Activated CD8-positive, alpha-beta memory T cell treated with anti-CD3 and anti-CD28 coated beads, Interleukin-2, amount 10 ng/mL, durations not matched to agents 7 days and 5 days (primary cell): ENCODE results near the gene TSPAN31. TPM values are rescaled to one million over a fixed set of nuclear protein-coding genes. Genes with fewer than 3 reads are reported as not detected.

Experiments
- ATAC-seq: fragments of 150-1000 bp; cut with Tn5 transposase; one replicate; pipeline ENCODE4 v1.10.0; 2021; ENCODE audit warnings: moderate library complexity
- CTCF ChIA-PET: fragments of 350-600 bp; sonication (Branson Sonifier 250); formaldehyde crosslinking; loops from one replicate; lab custom pipeline; 2021; ENCODE audit warnings: antibody characterized with exemption; lab: Charles Lee
- DNase-seq: peaks from one replicate; pipeline ENCODE4 v3.0.0-alpha.2; 2020
- H3K27ac Mint-ChIP-seq: one replicate; pipeline ENCODE4 v1.8.0; 2021; ENCODE audit warnings: mild to moderate bottlenecking, mixed read lengths
- H3K27me3 Mint-ChIP-seq: one replicate; pipeline ENCODE4 v1.8.0; 2021; ENCODE audit warnings: mixed read lengths
- H3K36me3 Mint-ChIP-seq: one replicate; pipeline ENCODE4 v1.8.0; 2021; ENCODE audit warnings: mild to moderate bottlenecking, mixed read lengths
- H3K4me1 Mint-ChIP-seq: one replicate; pipeline ENCODE4 v1.8.0; 2021; ENCODE audit warnings: mixed read lengths
- H3K4me3 Mint-ChIP-seq: one replicate; pipeline ENCODE4 v1.8.0; 2021; ENCODE audit warnings: mild to moderate bottlenecking, moderate library complexity, mixed read lengths
- H3K9me3 Mint-ChIP-seq: one replicate; pipeline ENCODE4 v1.8.0; 2022; ENCODE audit warnings: low read depth, mixed read lengths
- total RNA-seq, 2 experiments: library from RNA; stranded (reverse); gene quantifications; one replicate each; pipeline ENCODE4 v1.2.3, GENCODE V29; 2021

The TSPAN31 gene
- total RNA-seq, 2 experiments from 2014 or later, result 10.0 to 19.4 TPM

DNA sequence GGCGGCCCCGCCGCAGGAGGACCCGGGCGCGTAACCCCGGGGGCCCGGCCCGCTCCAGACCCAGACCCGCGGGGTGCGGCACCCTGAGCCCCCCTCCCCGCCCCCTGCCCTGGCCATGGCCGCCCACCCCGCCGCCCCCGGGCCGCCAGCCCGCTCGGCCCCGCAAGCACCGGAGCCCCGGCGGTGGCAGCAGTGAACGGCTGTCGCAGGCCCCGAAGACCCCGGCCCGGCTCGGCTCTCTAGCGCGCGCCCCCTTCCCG, 10.3 kb downstream of the TSPAN31 start:
- ATAC-seq, result no peak
- H3K27ac Mint-ChIP-seq, result no peak overlapping the region
- no peaks in the 10 kb centered on the region for H3K27me3 Mint-ChIP-seq
- H3K9me3 Mint-ChIP-seq, result no peaks in the 10 kb centered on the region
- H3K4me1 Mint-ChIP-seq, result peaks cover 55% of the 10 kb centered on the region
- CTCF ChIA-PET, result interaction anchor here (1.5 to 3.5 kb wide), 4 partner anchors 8 to 149 kb away, joined by 5 to 48 read pairs (median 24); partner anchors contain the start of gene CYP27B1
- H3K4me3 Mint-ChIP-seq, result no peak overlapping the region
- H3K36me3 Mint-ChIP-seq, result peaks cover 24% of the 10 kb centered on the region
- DNase-seq, result no peak

DNA sequence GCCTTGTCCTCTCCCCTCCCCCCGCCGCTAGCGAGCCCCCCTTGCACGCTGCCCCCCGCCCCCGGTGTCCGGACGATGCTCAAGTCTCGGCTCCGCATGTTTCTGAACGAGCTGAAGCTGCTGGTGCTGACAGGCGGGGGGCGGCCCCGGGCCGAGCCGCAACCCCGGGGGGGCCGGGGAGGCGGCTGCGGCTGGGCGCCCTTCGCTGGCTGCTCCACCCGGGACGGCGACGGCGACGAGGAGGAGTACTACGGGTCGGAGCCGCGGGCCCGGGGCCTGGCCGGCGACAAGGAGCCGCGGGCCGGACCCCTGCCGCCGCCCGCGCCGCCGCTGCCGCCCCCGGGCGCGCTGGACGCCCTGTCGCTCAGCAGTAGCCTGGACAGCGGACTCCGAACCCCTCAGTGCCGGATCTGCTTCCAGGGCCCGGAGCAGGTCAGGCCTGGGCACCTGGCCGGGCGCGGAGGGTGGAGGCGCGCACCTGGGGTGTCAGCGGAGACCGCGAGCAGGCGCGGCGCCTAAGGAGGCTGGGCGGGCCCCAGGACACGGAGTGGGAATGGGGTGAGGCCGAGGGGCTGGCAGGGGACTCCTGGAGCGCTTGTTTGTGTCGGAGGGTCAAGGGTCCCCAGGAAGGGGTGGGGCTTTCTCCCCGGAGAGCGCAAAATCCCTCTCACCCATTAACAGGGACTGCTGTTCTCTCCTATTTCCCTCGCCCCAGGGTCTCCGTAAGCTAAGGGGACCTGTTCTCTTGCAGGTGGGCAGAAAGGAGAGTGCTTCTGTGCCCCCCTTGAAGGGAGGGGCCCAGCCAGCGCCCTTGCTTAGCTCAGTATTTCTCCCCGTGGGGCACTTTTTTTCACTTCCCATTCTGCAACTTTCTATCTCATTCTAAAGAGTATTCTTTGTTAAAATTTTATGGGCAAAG, 10.9 kb downstream of the TSPAN31 start:
- DNase-seq, result no peak
- Mint-ChIP-seq H3K4me3 (peak overlapping the region; percentile 71), H3K27ac (peak overlapping the region; percentile 75), H3K9me3 (no peaks in the 10 kb centered on the region), H3K27me3 (no peaks in the 10 kb centered on the region), H3K4me1 (peaks cover 50% of the 10 kb centered on the region), H3K36me3 (peaks cover 18% of the 10 kb centered on the region)
- no peak for ATAC-seq
- CTCF ChIA-PET, result interaction anchor here (1.0 to 3.5 kb wide), 21 partner anchors 7 to 326 kb away, joined by 3 to 48 read pairs (median 6); partner anchors contain the start of genes CYP27B1, EEF1AKMT3, GLI1 and METTL1

- Mint-ChIP-seq H3K9me3 (no peaks in the 10 kb centered on the region), H3K36me3 (peaks cover 14% of the 10 kb centered on the region), H3K4me1 (peaks cover 41% of the 10 kb centered on the region), H3K27ac (peak overlapping the region; percentile 75), H3K27me3 (no peaks in the 10 kb centered on the region), H3K4me3 (peak overlapping the region; percentile 71)
- peak; percentile 25 for ATAC-seq
- DNase-seq, result peak; percentile 81
- CTCF ChIA-PET, result interaction anchor here (0.6 to 3.5 kb wide), 32 partner anchors 8 to 327 kb away, joined by 3 to 48 read pairs (median 5); partner anchors contain the start of genes CYP27B1, EEF1AKMT3, GLI1 and METTL1
These were observed 11.8 kb downstream of the TSPAN31 start for GRCh38 chr12:57756406-57757341.

DNA sequence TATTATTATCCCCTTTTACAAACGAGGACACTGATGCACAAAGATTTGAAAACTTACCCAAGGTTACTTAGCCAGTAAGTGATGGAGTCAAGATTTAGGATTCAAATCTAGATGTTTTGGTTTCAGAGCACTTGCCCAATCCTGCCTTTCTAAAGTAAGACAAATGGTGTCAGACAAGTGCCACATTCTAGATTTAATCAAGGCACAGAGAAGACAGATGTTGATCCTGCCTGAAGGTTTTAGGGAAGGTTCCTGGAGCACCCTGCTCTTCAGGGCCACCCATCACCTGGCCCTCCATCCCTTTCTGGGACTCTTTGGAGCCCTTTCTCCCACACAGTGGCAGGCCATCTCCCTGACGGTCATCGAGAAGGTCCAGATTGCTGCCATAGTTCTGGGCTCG, 12.9 kb downstream of the TSPAN31 start:
- no peak overlapping the region for H3K27ac Mint-ChIP-seq
- ATAC-seq (no peak), DNase-seq (no peak)
- H3K4me1 Mint-ChIP-seq, result peaks cover 35% of the 10 kb centered on the region
- peaks cover 17% of the 10 kb centered on the region for H3K36me3 Mint-ChIP-seq
- CTCF ChIA-PET, result interaction anchor here (1.2 to 2.9 kb wide), 5 partner anchors 9 to 45 kb away, joined by 3 to 48 read pairs (median 17); partner anchors contain the start of genes CYP27B1 and TSPAN31
- no peak overlapping the region for H3K4me3 Mint-ChIP-seq
- H3K9me3 Mint-ChIP-seq, result no peaks in the 10 kb centered on the region
- no peaks in the 10 kb centered on the region for H3K27me3 Mint-ChIP-seq

GRCh38 chr12:57758552-57759359, 13.9 kb downstream of the TSPAN31 start:
- CTCF ChIA-PET, result interaction anchor here (0.8 to 2.2 kb wide), 14 partner anchors 9 to 175 kb away, joined by 3 to 11 read pairs (median 5); partner anchors contain the start of genes AVIL and EEF1AKMT3
- H3K4me3 Mint-ChIP-seq, result no peak overlapping the region
- no peak overlapping the region for H3K27ac Mint-ChIP-seq

DNA sequence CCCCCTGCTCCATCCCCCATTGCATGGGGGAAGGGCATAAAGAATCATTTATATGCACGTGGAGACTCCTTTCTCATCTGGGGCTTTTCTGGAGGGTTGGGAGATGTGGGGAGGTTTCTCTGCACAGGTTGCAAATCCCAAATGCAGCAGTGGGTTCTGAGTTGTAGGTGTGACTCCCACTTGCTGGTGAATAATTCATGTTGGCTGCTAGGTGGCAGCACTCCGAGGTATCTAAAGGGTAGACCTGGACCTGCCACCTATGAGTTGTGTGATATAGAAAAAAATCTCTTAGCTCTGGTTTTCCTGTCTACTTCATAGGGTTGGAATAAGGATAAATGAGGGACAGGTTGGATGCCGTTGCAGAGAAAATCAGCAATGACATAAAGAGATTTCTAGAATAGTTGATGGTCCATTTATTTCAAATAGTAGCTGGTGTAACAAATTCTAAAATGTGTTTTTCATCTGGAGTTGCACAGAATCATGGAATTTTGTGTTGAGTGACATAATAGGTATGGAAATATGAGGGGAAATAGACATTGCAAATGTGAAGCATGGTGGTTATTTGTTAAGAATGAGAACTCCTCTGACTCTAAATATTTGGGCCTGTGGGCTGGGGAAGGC, 14.6 kb downstream of the TSPAN31 start:
- Mint-ChIP-seq H3K4me3 (no peak overlapping the region), H3K4me1 (peaks cover 26% of the 10 kb centered on the region), H3K9me3 (no peaks in the 10 kb centered on the region), H3K27ac (no peak overlapping the region), H3K36me3 (peaks cover 21% of the 10 kb centered on the region), H3K27me3 (no peaks in the 10 kb centered on the region)
- CTCF ChIA-PET, result interaction anchor here (0.6 to 2.2 kb wide), 24 partner anchors 8 to 447 kb away, joined by 3 to 11 read pairs (median 4); partner anchors contain the start of genes AVIL, EEF1AKMT3, METTL1 and TSFM
- no peak for DNase-seq
- ATAC-seq, result no peak

More at GRCh38 chr12:57758552-57759359, 13.9 kb downstream of the TSPAN31 start:
- peaks cover 26% of the 10 kb centered on the region for H3K4me1 Mint-ChIP-seq
- ATAC-seq, result no peak
- no peak for DNase-seq
- H3K9me3 Mint-ChIP-seq, result no peaks in the 10 kb centered on the region
- no peaks in the 10 kb centered on the region for H3K27me3 Mint-ChIP-seq
- peaks cover 22% of the 10 kb centered on the region for H3K36me3 Mint-ChIP-seq

DNA sequence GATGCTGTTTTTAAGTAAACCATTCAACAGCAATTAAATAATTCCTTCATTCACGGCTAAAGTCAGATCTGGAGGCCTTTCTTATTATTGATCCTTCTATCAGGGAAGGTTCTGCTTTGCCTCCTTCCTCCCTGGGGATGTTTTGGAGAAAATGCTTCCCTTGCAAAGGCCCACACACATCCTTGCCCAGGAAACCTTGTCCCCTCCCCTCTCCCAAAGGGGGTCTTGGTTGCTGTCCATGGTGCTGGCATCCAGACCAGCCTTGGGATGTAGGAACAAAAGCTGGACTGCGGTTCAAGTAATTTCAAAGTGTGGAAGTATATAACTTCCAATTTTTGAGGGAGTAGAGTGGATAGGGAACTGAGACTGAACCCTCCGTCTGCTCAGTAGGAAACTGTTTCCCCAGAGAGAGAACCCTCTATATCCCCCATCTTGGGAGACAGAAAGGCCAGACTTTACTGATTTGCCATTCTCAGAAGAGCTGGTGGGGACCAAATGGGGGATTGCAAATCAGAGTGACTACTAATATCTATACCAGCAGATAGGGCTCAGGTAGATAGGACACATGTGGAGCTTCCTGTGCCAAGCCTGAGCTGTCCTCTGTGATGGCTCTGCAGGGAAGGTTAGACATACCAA, 15.6 kb downstream of the TSPAN31 start:
- H3K27ac Mint-ChIP-seq, result no peak overlapping the region
- H3K36me3 Mint-ChIP-seq, result peaks cover 20% of the 10 kb centered on the region
- ATAC-seq, result no peak
- H3K27me3 Mint-ChIP-seq, result peaks cover 3% of the 10 kb centered on the region
- peaks cover 30% of the 10 kb centered on the region for H3K4me1 Mint-ChIP-seq
- CTCF ChIA-PET, result interaction anchor here (1.0 to 2.2 kb wide), 11 partner anchors 11 to 153 kb away, joined by 3 to 10 read pairs (median 4); partner anchors contain the start of genes TSFM and TSPAN31
- DNase-seq, result no peak
- no peak overlapping the region for H3K4me3 Mint-ChIP-seq
- H3K9me3 Mint-ChIP-seq, result no peaks in the 10 kb centered on the region

DNA sequence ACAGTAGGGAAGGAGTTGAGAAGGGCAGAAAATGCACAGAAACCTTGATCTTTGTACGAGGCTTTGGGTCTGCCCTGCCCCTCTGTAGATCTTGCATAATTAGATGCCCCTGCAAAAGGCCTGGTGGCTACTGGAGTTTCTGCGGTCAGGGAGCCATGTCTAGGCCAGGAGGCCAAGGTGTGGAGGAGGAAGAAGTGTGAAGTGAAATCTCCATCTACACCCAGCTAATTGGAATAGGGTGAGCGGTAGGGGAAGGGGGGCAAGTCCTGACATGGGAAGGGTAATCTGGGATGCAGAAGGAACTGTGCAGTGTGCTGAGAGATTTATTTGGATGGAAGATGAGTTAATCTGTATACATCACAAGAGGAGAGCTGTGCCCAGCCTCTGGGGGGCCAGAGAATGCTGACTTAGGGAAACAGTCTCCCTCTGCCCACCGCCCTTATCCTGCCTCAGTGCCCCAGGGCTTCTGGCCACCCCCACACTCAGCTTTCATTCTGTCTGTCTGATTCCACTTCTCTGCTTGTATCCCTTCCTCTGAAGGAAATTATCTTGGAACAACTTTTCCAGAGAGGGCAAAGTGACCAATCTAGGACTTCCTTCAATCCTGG, 16.7 kb downstream of the TSPAN31 start:
- H3K36me3 Mint-ChIP-seq, result peaks cover 20% of the 10 kb centered on the region
- H3K27ac Mint-ChIP-seq, result no peak overlapping the region
- no peak overlapping the region for H3K4me3 Mint-ChIP-seq
- ATAC-seq, result no peak
- no peak for DNase-seq
- CTCF ChIA-PET, result interaction anchor here (1.0 to 3.5 kb wide), 5 partner anchors 7 to 36 kb away, joined by 3 to 10 read pairs (median 3); partner anchors contain the start of genes MARCHF9, TSFM and TSPAN31
- peaks cover 10% of the 10 kb centered on the region for H3K27me3 Mint-ChIP-seq
- peaks cover 31% of the 10 kb centered on the region for H3K4me1 Mint-ChIP-seq
- H3K9me3 Mint-ChIP-seq, result no peaks in the 10 kb centered on the region

DNA sequence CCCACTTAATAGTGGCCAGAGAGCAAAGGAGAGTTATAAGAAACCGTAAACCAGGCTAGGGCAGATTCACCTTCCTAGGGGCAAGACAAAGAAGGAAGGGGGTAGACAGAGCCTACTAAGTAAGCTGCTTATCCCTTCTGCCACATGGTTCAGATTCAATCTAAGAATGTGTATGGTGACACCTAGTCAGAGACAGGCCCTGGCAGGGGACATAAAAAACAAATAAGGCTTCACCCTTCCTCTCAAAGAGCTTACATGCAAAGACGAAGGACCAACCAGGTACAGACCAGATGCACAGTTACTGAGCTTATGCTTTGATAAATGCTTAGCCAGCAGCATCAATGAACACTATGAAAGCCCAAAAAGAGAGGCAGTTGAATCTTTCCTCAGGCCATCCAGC, 17.6 kb downstream of the TSPAN31 start:
- CTCF ChIA-PET, result interaction anchor here (1.2 to 3.5 kb wide), 3 partner anchors 8 to 35 kb away, joined by 3 to 10 read pairs (median 3); partner anchors contain the start of genes MARCHF9 and TSFM
- ATAC-seq, result no peak
- H3K4me1 Mint-ChIP-seq, result peaks cover 27% of the 10 kb centered on the region
- DNase-seq, result no peak
- no peak overlapping the region for H3K4me3 Mint-ChIP-seq
- no peak overlapping the region for H3K27ac Mint-ChIP-seq
- H3K9me3 Mint-ChIP-seq, result no peaks in the 10 kb centered on the region
- H3K27me3 Mint-ChIP-seq, result peaks cover 15% of the 10 kb centered on the region
- peaks cover 19% of the 10 kb centered on the region for H3K36me3 Mint-ChIP-seq

GRCh38 chr12:57763881-57764661, 19.2 kb downstream of the TSPAN31 start:
- Mint-ChIP-seq H3K4me3 (peak overlapping the region; percentile 80), H3K36me3 (peaks cover 13% of the 10 kb centered on the region), H3K27ac (no peak overlapping the region), H3K27me3 (peaks cover 15% of the 10 kb centered on the region), H3K9me3 (no peaks in the 10 kb centered on the region), H3K4me1 (peaks cover 27% of the 10 kb centered on the region)
- no peak for ATAC-seq
- DNase-seq, result no peak
- CTCF ChIA-PET, result interaction anchor here (0.8 to 3.5 kb wide), 11 partner anchors 8 to 144 kb away, joined by 3 to 19 read pairs (median 5); partner anchors contain the start of genes MARCHF9 and TSFM
